HepG2 (cell line): Measurements from ENCODE around the gene COX6A2. TPM values are rescaled to one million over a fixed set of nuclear protein-coding genes. Genes with fewer than 3 reads are reported as not detected.

Experiments
- ATF1 ChIP-seq: IDR thresholded peaks from 2 replicates; pipeline ENCODE4 v1.6.1; 2016; ENCODE audit warnings: mild to moderate bottlenecking, control low read depth
- DRAP1 ChIP-seq: IDR thresholded peaks from 2 replicates; pipeline ENCODE4 v1.6.1; 2016; ENCODE audit warnings: missing genetic modification reagents, missing compliant biosample characterization
- FOXA3 ChIP-seq: IDR thresholded peaks from 2 replicates; pipeline ENCODE4 v1.6.1; 2016; ENCODE audit warnings: missing genetic modification reagents, missing compliant biosample characterization
- KLF6 ChIP-seq: IDR thresholded peaks from 2 replicates; pipeline ENCODE4 v1.8.0; 2016; ENCODE audit warnings: missing biosample characterization, missing genetic modification reagents
- MYPOP ChIP-seq: sonication (generic); formaldehyde crosslinking; IDR thresholded peaks from 2 replicates; pipeline ENCODE4 v1.8.1; 2023; ENCODE audit warnings: mild to moderate bottlenecking, moderate library complexity, missing genetic modification reagents
- NCOR1 ChIP-seq: fragments of 200-600 bp; sonication (generic); IDR thresholded peaks from 2 replicates; pipeline ENCODE4 v1.7.0; 2017; ENCODE audit warnings: antibody characterized with exemption, low read length, borderline replicate concordance
- NRL ChIP-seq: sonication (generic); formaldehyde crosslinking; IDR thresholded peaks from 2 replicates; pipeline ENCODE4 v1.5.0; 2020; ENCODE audit warnings: missing genetic modification reagents, mild to moderate bottlenecking, moderate library complexity, borderline replicate concordance
- PHF21A ChIP-seq: sonication (generic); formaldehyde crosslinking; IDR thresholded peaks from 2 replicates; pipeline ENCODE4 v1.5.0; 2020; ENCODE audit warnings: mild to moderate bottlenecking, missing genetic modification reagents
- PPARG ChIP-seq: conservative IDR thresholded peaks from 2 replicates; pipeline ENCODE4 v1.6.1; 2016; ENCODE audit warnings: missing biosample characterization, missing genetic modification reagents
- SMC3 ChIP-seq: IDR thresholded peaks from 2 replicates; pipeline ENCODE4 v1.6.1; 2011; ENCODE audit warnings: low read length, improper control_type of control experiment
- SP5 ChIP-seq: IDR thresholded peaks from 2 replicates; pipeline ENCODE4 v1.6.1; 2016; ENCODE audit warnings: low read depth, borderline replicate concordance
- TGIF2 ChIP-seq: IDR thresholded peaks from 2 replicates; pipeline ENCODE4 v1.6.1; 2016; ENCODE audit warnings: control low read depth, missing compliant biosample characterization
- ZC3H13 ChIP-seq: sonication (generic); formaldehyde crosslinking; IDR thresholded peaks from 2 replicates; pipeline ENCODE4 v1.8.1; 2023; ENCODE audit warnings: mild to moderate bottlenecking, missing genetic modification reagents, moderate library complexity
- ZNF670 ChIP-seq: sonication (generic); formaldehyde crosslinking; IDR thresholded peaks from 2 replicates; pipeline ENCODE4 v1.8.0; 2022; ENCODE audit warnings: mild to moderate bottlenecking, missing genetic modification reagents, borderline replicate concordance
- ZNF780A ChIP-seq: sonication (generic); formaldehyde crosslinking; IDR thresholded peaks from 2 replicates; pipeline ENCODE4 v1.8.0; 2022; ENCODE audit warnings: mild to moderate bottlenecking, missing genetic modification reagents, moderate library complexity
- ZNF782 ChIP-seq: sonication (generic); formaldehyde crosslinking; IDR thresholded peaks from 2 replicates; pipeline ENCODE4 v1.4.0; 2020; ENCODE audit warnings: missing genetic modification reagents, mild to moderate bottlenecking, borderline replicate concordance
- ZZZ3 ChIP-seq: sonication (generic); formaldehyde crosslinking; IDR thresholded peaks from 2 replicates; pipeline ENCODE4 v1.4.0; 2020; ENCODE audit warnings: missing genetic modification reagents, mild to moderate bottlenecking, borderline replicate concordance
- polyA plus RNA-seq, 8 experiments: library from polyadenylated mRNA; depleted of rRNA in 3 of 8; stranded (reverse) in 7 of 8; unstranded in 1 of 8; fragments of >200 nt; fragmentation: Illumina TruSeq in 4 of 8; extraction: Trizol in 4 of 8; gene quantifications; 2 replicates each; pipeline versions ENCODE4 v1.2.1 to v1.2.3, GENCODE V29; 2011 to 2016; ENCODE audit warnings: low read depth in 4 of 8, missing spikeins in 1 of 8, mixed read lengths in 1 of 8; ENCODE audit not compliant: insufficient read depth in 1 of 8
- total RNA-seq, 5 experiments: library from RNA; depleted of rRNA; stranded (reverse); fragments of >200 nt; fragmentation: Illumina TruSeq; extraction: Trizol; gene quantifications; 2 replicates each; pipeline ENCODE4 v1.2.3, GENCODE V29; 2016; ENCODE audit warnings: low read depth in 1 of 5

The COX6A2 gene
- total and polyA plus RNA-seq, 2 of the 13 experiments (the other 11 are each of a cell fraction or from before 2014, with no cell fraction given): not detected

DNA sequence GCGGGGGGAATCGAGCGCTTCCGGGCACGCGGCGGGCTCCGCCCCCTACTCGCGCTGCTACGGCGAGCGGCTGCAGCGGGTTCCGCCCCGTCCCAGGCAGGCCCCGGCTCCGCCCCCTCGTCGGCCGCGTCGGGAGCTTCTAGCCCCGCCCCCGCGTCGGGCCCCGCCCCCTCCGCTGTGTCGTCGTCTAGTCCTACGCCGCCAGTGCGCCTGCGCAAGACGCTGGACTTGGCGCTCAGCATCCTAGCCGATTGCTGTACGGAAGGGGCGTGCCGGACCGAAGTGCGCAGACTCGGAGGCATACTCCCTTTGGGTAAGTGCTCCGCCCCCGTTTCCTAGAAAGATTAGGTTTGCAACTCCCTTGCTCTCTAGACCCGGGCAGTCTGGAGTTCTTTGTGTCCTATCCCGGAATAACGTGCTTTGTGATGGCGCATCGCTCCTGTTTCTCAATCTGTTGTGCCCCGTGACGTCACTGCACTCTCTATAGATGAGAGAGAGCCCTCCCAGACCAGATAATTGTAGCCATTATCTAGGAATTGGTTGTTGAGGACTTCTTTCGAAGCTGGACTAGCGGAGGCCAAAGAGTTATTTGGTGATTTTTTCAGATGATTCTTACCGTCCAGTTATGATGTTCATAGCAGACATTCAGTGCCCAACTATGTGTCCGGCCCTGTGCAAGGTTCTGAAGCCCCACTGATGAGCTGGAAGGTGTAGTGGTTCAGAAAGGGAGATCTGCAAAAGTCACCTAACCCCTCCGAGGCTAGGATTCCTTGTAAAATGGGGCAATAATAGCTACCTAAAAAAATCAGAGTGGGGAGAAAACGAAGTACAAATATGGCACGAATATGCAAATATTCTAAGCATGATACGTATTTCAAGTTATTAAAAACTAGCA lies 31.8 kb upstream of the COX6A2 start (continued):
- TF ChIP-seq PPARG (CRISPR knock-in tag) (peak; percentile 24; the same call in 1 of the 2 replicates), ZNF782 (CRISPR knock-in tag) (no peak), ATF1 (peak; percentile 61; the same call in 1 of the 2 replicates), NCOR1 (peak; percentile 79; the same call in 1 of the 2 replicates), FOXA3 (CRISPR knock-in tag) (0 out of 2 replicates have a peak, but pooled peaks have one; percentile 9), NRL (CRISPR knock-in tag) (no peak), ZC3H13 (peak; percentile 25), SP5 (CRISPR knock-in tag) (peak; percentile 98), DRAP1 (CRISPR knock-in tag) (peak; percentile 58; the same call in 1 of the 2 replicates), ZZZ3 (CRISPR knock-in tag) (0 out of 2 replicates have a peak, but pooled peaks have one; percentile 15), MYPOP (peak; percentile 9; the same call in 1 of the 2 replicates), ZNF670 (0 out of 2 replicates have a peak, but pooled peaks have one; percentile 74), SMC3 (no peak), TGIF2 (peak; percentile 47; the same call in 1 of the 2 replicates), PHF21A (CRISPR knock-in tag) (peak; percentile 2; the same call in 1 of the 2 replicates), ZNF780A (no peak), KLF6 (CRISPR knock-in tag) (no peak)
